GM12878 (cell line): ENCODE data around the gene WDR75. TPM values are rescaled to one million over a fixed set of nuclear protein-coding genes. Genes with fewer than 3 reads are reported as not detected.

Experiments used
- ATAC-seq: fragments of 200-7000 bp; cut with Tn5 transposase; 3 replicates; pipeline ENCODE4 v1.9.1; 2020; ENCODE audit warnings: mild to moderate bottlenecking, moderate library complexity
- BruUV-seq: library from RNA; stranded (reverse); fragments of 400-500 nt; replicated peaks from 2 replicates; lab custom pipeline; 2021; lab: Mats Ljungman, UMichigan
- CTCF ChIA-PET: fragments of 300-600 bp; sonication (Branson Sonifier 250); formaldehyde crosslinking; extraction: SDS; loops from one replicate; lab custom pipeline; 2021; ENCODE audit warnings: inconsistent platforms; lab: Yijun Ruan, JAX
- POLR2A ChIA-PET: fragments of 350-600 bp; formaldehyde crosslinking; extraction: SDS; loops from one replicate; lab custom pipeline; 2021; ENCODE audit warnings: inconsistent platforms; lab: Charles Lee
- RAD21 ChIA-PET: fragments of 300-600 bp; sonication (Branson Sonifier 250); formaldehyde crosslinking; loops from one replicate; lab custom pipeline; 2023; ENCODE audit warnings: antibody characterized with exemption; ENCODE audit not compliant: unreplicated experiment; lab: Charles Lee
- SMC1A ChIA-PET: fragments of 300-600 bp; sonication (Branson Sonifier 250); formaldehyde crosslinking; loops from one replicate; lab custom pipeline; 2023; ENCODE audit not compliant: unreplicated experiment, uncharacterized antibody; lab: Charles Lee
- DNase-seq: peaks from one replicate; pipeline ENCODE4 v3.0.0-alpha.2; 2011; ENCODE audit warnings: low read depth, low spot score
- FAIRE-seq: peaks from 3 replicates; lab custom pipeline; 2011; peaks lifted over from hg19 to GRCh38; lab: Jason Lieb, UNC
- H2AFZ ChIP-seq: 2 replicates; pipeline ENCODE4 v1.6.0; 2011; ENCODE audit warnings: low read depth, low read length, control low read depth; ENCODE audit not compliant: control insufficient read depth
- H3K27ac ChIP-seq: 2 replicates; pipeline ENCODE4 v1.5.1; 2011; ENCODE audit warnings: control low read depth; ENCODE audit not compliant: control insufficient read depth, insufficient read depth
- H3K27me3 ChIP-seq, 2 experiments: replicated peaks in 1 of 2; 2 replicates each; pipeline versions ENCODE4 v1.6.0 to v1.6.1; 2011; ENCODE audit warnings: low read length in 1 of 2; ENCODE audit not compliant: control insufficient read depth in 2 of 2, insufficient read depth in 2 of 2
- H3K36me3 ChIP-seq, 2 experiments: 2 replicates each; pipeline ENCODE4 v1.5.1; 2011; ENCODE audit warnings: low read length in 1 of 2; ENCODE audit not compliant: control insufficient read depth in 2 of 2, insufficient read depth in 2 of 2
- H3K4me1 ChIP-seq: 2 replicates; pipeline ENCODE4 v1.6.1; 2011; ENCODE audit warnings: mild to moderate bottlenecking, low read length, moderate library complexity, mixed read lengths; ENCODE audit not compliant: control insufficient read depth, insufficient read depth
- H3K4me2 ChIP-seq: 2 replicates; pipeline ENCODE4 v1.6.0; 2011; ENCODE audit warnings: control low read depth; ENCODE audit not compliant: control insufficient read depth, insufficient read depth
- H3K4me3 ChIP-seq: fragments of 200-600 bp; sonication (generic); 2 replicates; pipeline ENCODE4 v1.5.1; 2016
- H3K79me2 ChIP-seq: 2 replicates; pipeline ENCODE4 v1.6.0; 2011; ENCODE audit warnings: low read length; ENCODE audit not compliant: control insufficient read depth, insufficient read depth
- H3K9ac ChIP-seq: 2 replicates; pipeline ENCODE4 v1.8.0; 2011; ENCODE audit warnings: low read length, control low read depth, mixed read lengths; ENCODE audit not compliant: control insufficient read depth, insufficient read depth
- H3K9me3 ChIP-seq: replicated peaks from 3 replicates; pipeline ENCODE4 v1.5.1; 2011; ENCODE audit warnings: mild to moderate bottlenecking, low read length; ENCODE audit not compliant: control insufficient read depth, insufficient read depth
- H4K20me1 ChIP-seq: 2 replicates; pipeline ENCODE4 v1.6.0; 2011; ENCODE audit not compliant: control insufficient read depth, insufficient read depth
- CREM ChIP-seq: IDR thresholded peaks from 2 replicates; pipeline ENCODE4 v1.6.1; 2014; ENCODE audit warnings: antibody characterized with exemption, low read depth
- E2F4 ChIP-seq: IDR thresholded peaks from 2 replicates; pipeline ENCODE4 v1.6.1; 2012; ENCODE audit warnings: low read depth, low read length, improper control_type of control experiment
- KAT2A ChIP-seq: conservative IDR thresholded peaks from 2 replicates; pipeline ENCODE4 v1.6.1; 2011; ENCODE audit warnings: low read depth, low read length; ENCODE audit not compliant: control insufficient read depth
- MYC ChIP-seq: IDR thresholded peaks from 2 replicates; pipeline ENCODE4 v1.6.1; 2011; ENCODE audit warnings: mild to moderate bottlenecking, low read length, moderate library complexity, inconsistent platforms; ENCODE audit not compliant: insufficient read depth, insufficient replicate concordance, insufficient read length, severe bottlenecking
- PBX3 ChIP-seq: IDR thresholded peaks from 2 replicates; pipeline ENCODE4 v1.6.1; 2011; ENCODE audit warnings: mild to moderate bottlenecking, low read depth, low read length, moderate library complexity; ENCODE audit not compliant: insufficient replicate concordance
- RUNX3 ChIP-seq: IDR thresholded peaks from 2 replicates; pipeline ENCODE4 v1.6.1; 2012; ENCODE audit warnings: low read length, inconsistent platforms
- TCF7 ChIP-seq: IDR thresholded peaks from 2 replicates; pipeline ENCODE4 v1.6.1; 2014; ENCODE audit warnings: antibody characterized with exemption, borderline replicate concordance
- ZBED1 ChIP-seq: IDR thresholded peaks from 2 replicates; pipeline ENCODE4 v1.6.1; 2016; ENCODE audit warnings: borderline replicate concordance
- WGBS: methylation state at CpG from one replicate; pipeline ENCODE4 v1.1.6; 2016; ENCODE audit warnings: low lambda C conversion rate; ENCODE audit not compliant: insufficient replicate concordance, insufficient coverage; ENCODE audit errors: missing lambda C conversion rate; 5-methylcytosine and 5-hydroxymethylcytosine counted together
- in situ Hi-C: fragments of 300-500 bp; cut with MboI; formaldehyde crosslinking; loops from 9 replicates; pipeline ENCODE4 v1.14.3; 2018; ENCODE audit warnings: mixed read lengths
- intact Hi-C: fragments of 100-400 bp; cut with micrococcal nuclease; formaldehyde crosslinking; loops from one replicate; pipeline ENCODE4 v1.14.2; 2022; ENCODE audit not compliant: unreplicated experiment
- polyA plus RNA-seq, 11 experiments: library from polyadenylated mRNA; depleted of rRNA in 4 of 11; unstranded in 6 of 11; stranded (reverse) in 5 of 11; fragments of >200 nt; fragmentation: Nextera tagmentation in 4 of 11; fragmentation: Illumina TruSeq in 1 of 11; extraction: Ambion mirVana in 4 of 11; extraction: Trizol in 1 of 11; gene quantifications; 1 replicate in 1 of 11; 2 replicates in 10 of 11; pipeline versions ENCODE4 v1.2.1 to v1.2.3, GENCODE V29; 2011 to 2016; ENCODE audit warnings: inconsistent platforms in 2 of 11, missing spikeins in 2 of 11, low read depth in 1 of 11
- total RNA-seq, 4 experiments: library from RNA; depleted of rRNA in 3 of 4; stranded (reverse); fragments of >200 nt in 3 of 4; fragmentation: Illumina TruSeq in 1 of 4; extraction: Trizol in 1 of 4; gene quantifications; 2 replicates each; pipeline versions ENCODE4 v1.2.1 to v1.2.3, GENCODE V29; 2013 to 2021

WDR75 gene
- total and polyA plus RNA-seq, 10 of the 15 experiments (the other 5 are each of a cell fraction or from before 2014, with no cell fraction given): 53.1 to 98.5 (median 71.5) TPM

- intact Hi-C loops (no loop called here), in situ Hi-C loops (no loop called here)
- ChIA-PET SMC1A (no interaction called here), POLR2A (no interaction called here), CTCF (interaction anchor here (0.5 kb wide), 1 partner anchor 145 kb away, joined by 3 read pairs; no protein-coding TSS in a partner anchor), RAD21 (no interaction called here)
- DNase-seq (no peak), ATAC-seq (no peak), FAIRE-seq (no peak)
- H4K20me1 ChIP-seq: no peaks in the 10 kb centered on the region
- 37% methylated on average over 6 of the region's 6 CpGs for WGBS
- H3K79me2 ChIP-seq: no peaks in the 10 kb centered on the region
- no peak overlapping the region for H3K4me2 ChIP-seq
- no peaks in the 10 kb centered on the region; a peak in 1 of 4 replicates for H3K27me3 ChIP-seq
- no peaks in the 10 kb centered on the region for H3K36me3 ChIP-seq
- TF ChIP-seq CREM (no peak), TCF7 (no peak), PBX3 (no peak), KAT2A (no peak), MYC (no peak), E2F4 (no peak), ZBED1 (no peak), RUNX3 (no peak)
- no peak overlapping the region for H2AFZ ChIP-seq
- H3K27ac ChIP-seq: no peak overlapping the region
- no peak overlapping the region for H3K9ac ChIP-seq
- BruUV-seq: no TSS peak
- H3K4me3 ChIP-seq: no peak overlapping the region
- no peaks in the 10 kb centered on the region for H3K4me1 ChIP-seq
- H3K9me3 ChIP-seq: no peaks in the 10 kb centered on the region
These were observed 45.0 kb downstream of the WDR75 start for GRCh38 chr2:189486237-189486770.
